Fibroblast of mammary gland (primary cell): ENCODE results near the gene TMEM140.

Experiments
- DNase-seq: peaks from one replicate; pipeline ENCODE4 v3.0.0-alpha.2; 2010; ENCODE audit warnings: low read depth
- H3K4me3 ChIP-seq: 2 replicates; pipeline ENCODE4 v1.5.1; 2011; ENCODE audit warnings: low read depth, mild to moderate bottlenecking, low read length, moderate library complexity; ENCODE audit not compliant: control insufficient read depth
- CTCF ChIP-seq: conservative IDR thresholded peaks from 2 replicates; pipeline ENCODE4 v1.5.1; 2011; ENCODE audit warnings: low read depth, low read length, inconsistent platforms; ENCODE audit not compliant: control insufficient read depth, insufficient read depth

TMEM140 gene

GRCh38 chr7:135154734-135155133 is 6.9 kb downstream of the TMEM140 start:
- DNase-seq, result no peak
- no peak overlapping the region for H3K4me3 ChIP-seq
- no peak for TF ChIP-seq CTCF

DNA sequence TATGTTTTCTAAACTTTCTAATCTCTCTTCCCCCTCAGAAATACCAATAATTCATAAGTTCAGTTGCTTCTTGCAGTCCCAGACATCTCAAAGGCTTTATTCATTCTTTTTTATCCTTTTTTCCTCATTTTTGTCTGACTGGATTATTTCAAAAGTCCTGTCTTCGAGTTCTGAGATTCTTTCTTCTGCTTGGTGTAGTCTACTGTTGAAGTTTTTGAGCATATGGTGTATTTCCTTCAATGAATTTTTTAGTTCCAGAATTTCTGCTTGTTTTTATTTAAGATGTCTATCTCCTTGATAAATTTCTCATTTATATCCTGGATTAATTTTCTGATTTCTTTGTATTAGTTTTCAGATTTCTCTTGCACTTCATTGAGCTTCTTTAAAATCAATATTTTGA is 8.4 kb downstream of the TMEM140 start:
- no peak for DNase-seq
- H3K4me3 ChIP-seq, result no peak overlapping the region
- TF ChIP-seq CTCF, result no peak

GRCh38 chr7:135158141-135158655 is 10.3 kb downstream of the TMEM140 start:
- DNase-seq, result no peak
- no peak overlapping the region for H3K4me3 ChIP-seq
- TF ChIP-seq CTCF, result no peak

- DNase-seq, result no peak
- no peak overlapping the region for H3K4me3 ChIP-seq
- no peak for TF ChIP-seq CTCF
Measured at GRCh38 chr7:135158874-135159273, 11.0 kb downstream of the TMEM140 start.

DNA sequence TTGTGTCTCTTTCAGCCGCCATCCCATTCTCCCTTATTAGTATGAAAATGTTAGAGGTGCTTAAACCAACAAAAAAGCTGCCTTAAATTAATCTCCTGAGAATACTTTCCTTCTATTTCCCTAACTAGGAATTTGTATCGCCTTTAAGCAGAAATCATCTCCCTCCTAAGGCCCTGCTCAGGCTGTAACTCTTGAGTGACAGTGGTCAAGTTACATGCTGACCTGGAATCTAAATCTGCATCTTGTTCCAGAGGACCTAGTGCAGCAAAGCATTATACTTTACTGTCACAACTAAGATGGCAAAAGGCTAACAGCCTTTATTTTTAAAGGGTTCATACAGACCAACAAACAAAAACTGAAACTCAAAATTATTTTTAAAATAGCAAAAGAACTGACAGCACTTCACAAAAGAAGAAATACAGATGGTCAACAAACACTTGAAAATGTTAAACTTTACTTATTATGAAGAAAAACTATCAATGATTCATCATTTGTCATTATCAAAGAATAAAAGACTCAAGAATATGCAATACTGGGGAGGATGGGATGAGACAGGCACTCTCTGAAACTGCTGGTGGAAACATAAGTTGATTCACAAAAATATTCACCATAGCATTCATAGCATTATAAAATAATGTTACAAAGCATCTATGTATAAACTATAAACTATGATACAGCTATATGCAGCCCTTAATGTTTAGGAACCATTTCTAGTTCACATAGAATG is 11.7 kb downstream of the TMEM140 start:
- DNase-seq, result peak; percentile 41
- no peak for TF ChIP-seq CTCF
- no peak overlapping the region for H3K4me3 ChIP-seq

GRCh38 chr7:135160098-135160857 is 12.4 kb downstream of the TMEM140 start:
- no peak for TF ChIP-seq CTCF
- no peak overlapping the region for H3K4me3 ChIP-seq
- DNase-seq, result peak; percentile 48
